ENCODE data around the gene ZNF735. TPM values are rescaled to one million over a fixed set of nuclear protein-coding genes. Genes with fewer than 3 reads are reported as not detected.
"Not testable (repeated sequence)": the region's sequence is repeated elsewhere in the genome, so short reads cannot be mapped to it uniquely, and the experiment has no call there.

ZNF735 gene
- polyA plus RNA-seq (ENCODE audit: insufficient read length in 3 of 3): not detected
- long read RNA-seq, donor 1: 0 reads
- long read RNA-seq, donor 2: 0 reads
- long read RNA-seq, donor 3: 0 reads
- long read RNA-seq, donor 4: 0 reads
- long read RNA-seq, donor 5: 0 reads
- long read RNA-seq, donor 6: 0 reads
- long read RNA-seq, donor 7: 0 reads
- long read RNA-seq, donor 8: 0 reads
- long read RNA-seq, donor 9: 0 reads
- long read RNA-seq, donor 10: 0 reads
- long read RNA-seq, donor 11: 0 reads
- long read RNA-seq, donor 12: 0 reads
- long read RNA-seq, donor 13: 0 reads
- long read RNA-seq, donor 14: 0 reads
- long read RNA-seq, donor 15: 0 reads
- long read RNA-seq, donor 16: 0 reads

DNA sequence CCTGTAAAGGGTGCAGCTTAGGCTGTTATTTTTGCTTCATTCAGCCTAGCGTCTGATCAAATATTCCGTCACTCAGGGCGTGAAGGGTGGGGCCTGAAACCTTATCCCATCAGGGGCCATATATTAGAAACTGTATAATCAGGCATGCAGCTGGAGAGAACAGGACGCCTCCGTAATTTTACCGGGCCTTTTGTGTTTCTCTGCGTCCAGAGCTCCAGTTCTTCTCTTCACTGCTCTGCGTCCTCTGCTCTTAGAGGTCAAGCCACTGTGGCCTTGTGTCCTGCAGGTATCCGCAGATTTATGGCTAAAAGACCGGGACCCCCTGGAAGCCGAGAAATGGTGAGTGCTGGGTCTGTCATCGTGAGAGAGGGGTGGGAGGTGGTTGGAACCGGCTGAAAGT lies at the start of gene ZNF735:
TSS of gene ZNF735 (plus strand) at position 301 of the 400 bp plus-strand sequence. CDS start at position 301, 0 bp downstream.
- DNase-seq (ENCODE audit: extremely low read depth in 1 of 11, low read depth in 9 of 11, low spot score in 4 of 11): no peak

DNA sequence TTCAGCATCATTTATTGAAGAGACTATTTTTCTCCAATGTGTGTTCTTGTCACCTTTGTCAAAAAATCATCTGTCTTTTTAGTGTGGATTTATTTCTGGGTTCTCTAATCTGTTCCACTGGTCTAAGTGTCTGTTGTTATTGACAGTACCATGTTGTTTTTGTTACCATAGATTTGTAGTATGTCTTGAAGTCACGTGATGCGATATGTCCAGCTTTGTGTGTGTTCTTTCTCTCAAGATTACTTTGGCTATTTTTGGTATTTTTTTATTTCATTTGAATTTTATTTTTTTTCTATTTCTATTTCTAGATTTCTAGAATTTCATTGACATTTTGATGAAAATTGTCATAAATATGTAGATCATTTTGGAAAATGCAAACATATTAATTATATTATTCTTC lies 36.0 kb upstream of the ZNF735 start:
- DNase-seq (ENCODE audit: extremely low read depth in 1 of 11, low read depth in 9 of 11, low spot score in 4 of 11): not testable (repeated sequence)

DNA sequence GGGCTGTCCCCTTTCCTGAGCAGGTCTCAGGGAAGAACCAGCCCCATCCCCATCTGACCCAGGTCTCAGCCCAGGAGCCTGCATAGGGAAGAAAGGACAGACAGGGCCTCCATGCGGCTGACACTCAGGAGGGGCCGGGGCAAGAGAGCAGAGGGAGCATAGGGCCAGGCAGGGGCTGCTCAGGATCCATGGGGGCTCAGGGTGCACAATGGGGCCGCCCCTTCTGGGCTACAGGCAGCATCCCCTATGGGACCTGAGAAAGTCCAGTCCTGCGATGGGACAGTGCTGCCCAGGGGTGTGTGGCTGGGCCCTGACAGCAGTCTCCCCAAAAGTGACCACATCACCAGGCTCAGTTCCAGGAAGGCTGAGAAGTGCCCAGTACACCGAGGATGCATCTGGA lies 32.7 kb upstream of the ZNF735 start:
- no peak for DNase-seq (ENCODE audit: extremely low read depth in 1 of 11, low read depth in 9 of 11, low spot score in 4 of 11)

DNA sequence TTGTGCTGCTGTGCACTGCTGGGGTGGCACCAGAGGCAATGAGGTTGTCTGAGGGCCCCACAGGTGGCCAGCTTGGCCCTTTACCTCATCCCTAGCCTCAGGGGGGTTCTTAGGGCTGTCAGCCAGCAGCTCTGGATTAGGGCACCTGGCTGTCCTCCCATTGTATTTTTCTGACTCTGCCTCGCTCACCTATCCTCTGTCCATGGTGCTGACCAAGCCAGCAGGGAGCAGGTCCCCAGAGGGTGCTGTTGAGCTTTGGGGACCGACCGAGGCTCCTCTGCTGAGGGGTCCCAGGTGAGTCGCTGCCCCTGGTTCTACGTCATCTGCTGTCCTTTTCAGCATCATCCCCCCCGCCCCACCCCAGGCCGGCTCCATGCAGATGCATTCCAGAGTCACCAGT lies 32.1 kb upstream of the ZNF735 start:
- no peak for DNase-seq (ENCODE audit: extremely low read depth in 1 of 11, low read depth in 9 of 11, low spot score in 4 of 11)

DNA sequence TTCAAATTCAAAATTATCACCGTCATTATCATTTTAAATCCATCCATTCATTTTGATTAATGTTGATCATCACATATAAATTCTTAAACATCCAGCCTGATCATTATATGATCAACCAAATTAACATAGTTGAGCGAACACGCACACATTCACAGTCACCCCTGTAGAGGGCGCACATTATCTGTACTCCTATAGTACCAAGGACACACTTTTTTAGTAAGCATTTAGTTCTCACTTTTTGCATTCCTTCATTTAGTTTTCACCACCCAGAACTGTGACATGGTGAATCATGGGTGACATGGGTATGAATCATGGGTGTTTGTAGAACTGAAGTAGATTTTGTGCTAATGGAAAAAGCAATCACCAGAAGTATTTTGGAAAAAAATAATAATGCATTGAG lies 26.0 kb upstream of the ZNF735 start:
- no peak for DNase-seq (ENCODE audit: extremely low read depth in 1 of 11, low read depth in 9 of 11, low spot score in 4 of 11)

DNA sequence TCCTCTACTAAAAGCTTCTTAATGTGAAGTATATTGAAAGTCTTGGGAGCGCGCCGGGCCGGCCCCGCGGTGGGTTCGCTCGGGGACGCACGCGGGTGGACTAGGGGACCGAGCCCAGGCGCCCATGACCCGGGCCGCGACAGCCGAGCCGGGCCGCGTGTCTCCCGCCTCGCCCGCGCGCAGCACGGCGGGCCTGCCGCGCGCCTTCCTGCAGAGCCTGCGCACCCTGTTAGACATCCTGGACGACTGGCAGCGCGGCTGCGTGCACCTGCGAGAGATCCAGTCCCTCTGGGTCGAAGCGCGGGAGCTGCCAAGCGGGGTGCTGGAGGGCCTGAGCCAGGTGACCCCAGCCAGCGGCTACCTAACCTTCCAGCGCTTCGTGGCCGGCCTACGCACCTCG lies 25.4 kb upstream of the ZNF735 start:
- DNase-seq (ENCODE audit: extremely low read depth in 1 of 11, low read depth in 9 of 11, low spot score in 4 of 11): no peak

DNA sequence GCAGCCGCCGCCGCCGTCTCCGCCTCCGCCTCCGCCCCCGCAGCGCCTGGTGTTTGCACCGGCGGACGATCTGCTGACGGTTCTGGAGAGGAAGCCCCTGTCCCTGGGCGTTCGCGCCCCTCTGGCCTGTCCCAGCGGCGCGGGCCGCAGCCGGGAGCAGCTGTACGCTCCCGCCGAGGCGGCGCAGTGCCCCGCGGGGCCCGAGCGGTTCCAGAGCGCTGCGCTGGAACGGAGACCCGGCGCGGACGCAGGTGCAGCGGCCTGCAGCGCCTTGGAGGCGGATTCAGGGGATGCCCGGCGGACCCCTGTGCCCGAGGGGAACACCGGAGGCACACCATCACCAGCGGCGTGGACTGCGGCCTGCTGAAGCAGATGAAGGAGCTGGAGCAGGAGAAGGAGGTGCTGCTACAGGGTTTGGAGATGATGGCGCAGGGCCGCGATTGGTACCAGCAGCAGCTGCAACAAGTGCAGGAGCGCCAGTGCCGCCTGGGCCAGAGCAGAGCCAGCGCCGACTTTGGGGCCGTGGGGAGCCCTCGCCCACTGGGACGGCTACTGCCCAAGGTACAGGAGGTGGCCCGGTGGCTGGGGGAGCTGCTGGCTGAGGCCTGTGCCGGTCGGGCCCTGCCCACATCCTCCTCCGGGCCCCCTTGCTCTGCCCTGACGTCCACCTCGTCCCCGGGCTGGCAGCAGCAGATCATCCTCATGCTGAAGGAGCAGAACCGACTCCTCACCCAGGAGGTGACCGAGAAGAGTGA lies 24.8 kb upstream of the ZNF735 start:
- no peak for DNase-seq (ENCODE audit: extremely low read depth in 1 of 11, low read depth in 9 of 11, low spot score in 4 of 11)

DNA sequence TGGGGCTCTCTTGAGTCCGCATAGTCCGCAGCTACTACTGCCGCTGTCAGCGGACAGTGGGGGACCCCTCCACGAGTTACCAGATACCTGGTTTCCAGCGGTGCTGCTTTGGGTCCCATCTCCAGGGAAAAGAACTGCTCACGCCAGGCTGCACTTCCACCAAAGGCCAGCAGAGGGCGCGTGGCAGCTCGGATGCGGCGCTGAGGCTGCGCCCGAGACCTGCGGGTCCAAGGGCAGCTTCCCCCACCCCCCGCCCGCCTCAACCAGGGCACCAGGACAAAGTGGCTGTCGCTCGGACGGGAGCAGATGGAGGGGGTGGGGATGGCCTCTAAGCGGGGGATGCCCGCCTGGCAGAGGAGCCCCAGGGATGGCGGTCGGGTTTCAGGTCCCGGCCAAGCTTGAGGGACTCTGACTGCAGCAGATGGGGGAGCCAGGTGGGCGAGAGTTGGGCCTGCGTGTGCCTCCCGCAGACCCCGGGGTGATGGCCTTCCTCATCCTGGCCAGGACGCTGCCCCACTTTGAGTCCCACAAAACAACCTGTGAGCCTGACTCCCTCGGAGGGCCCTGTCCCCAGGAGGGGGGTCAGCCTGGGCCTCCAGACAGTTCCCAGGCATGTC lies 23.8 kb upstream of the ZNF735 start:
- no peak for DNase-seq (ENCODE audit: extremely low read depth in 1 of 11, low read depth in 9 of 11, low spot score in 4 of 11)

DNA sequence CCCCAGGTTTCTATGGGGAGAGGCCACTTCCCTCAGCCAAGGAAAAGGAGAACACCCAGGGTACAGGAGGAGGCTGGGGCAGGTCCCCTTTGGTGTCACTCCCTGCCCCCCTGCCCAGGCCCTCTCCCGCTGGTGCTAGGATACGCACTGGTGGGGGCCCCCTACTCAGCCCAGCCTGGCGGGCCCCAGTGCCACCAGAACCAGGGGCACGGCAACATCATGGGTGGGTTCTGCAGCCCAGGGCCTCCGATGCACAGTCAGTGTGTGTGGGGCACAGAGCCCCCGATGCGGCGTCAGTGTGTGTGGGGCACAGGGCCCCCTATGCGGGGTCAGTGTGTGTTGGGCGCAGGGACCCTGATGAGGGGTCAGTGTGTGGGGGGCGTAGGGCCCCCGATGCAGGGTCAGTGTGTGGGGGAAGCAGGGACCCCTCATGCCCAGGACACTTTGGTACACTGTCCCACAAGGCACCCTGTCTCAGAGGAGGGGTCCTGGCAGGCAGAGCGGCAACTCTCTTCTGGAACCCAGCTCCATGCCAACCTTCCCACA lies 23.1 kb upstream of the ZNF735 start:
- DNase-seq (ENCODE audit: extremely low read depth in 1 of 11, low read depth in 9 of 11, low spot score in 4 of 11): no peak

DNA sequence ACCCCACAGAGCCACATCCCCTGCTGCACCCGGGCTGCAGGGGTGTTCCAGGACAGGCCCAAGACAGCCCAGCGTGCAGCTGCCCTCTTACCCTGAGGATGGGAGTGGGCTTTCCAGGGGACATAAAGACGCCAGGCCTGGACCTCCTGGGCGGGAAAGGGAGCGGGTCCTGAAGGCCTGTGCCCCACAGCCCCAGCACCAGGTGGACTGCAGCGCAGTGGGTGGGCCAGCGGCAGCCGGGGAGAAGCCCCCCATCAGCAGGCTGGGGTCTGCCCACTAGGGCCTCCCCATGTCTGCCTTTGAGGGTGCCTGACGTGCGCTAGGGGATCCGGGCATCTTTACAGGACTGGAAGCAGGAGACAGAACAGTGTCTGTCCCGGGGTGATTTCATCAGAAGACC lies 22.6 kb upstream of the ZNF735 start:
- no peak for DNase-seq (ENCODE audit: extremely low read depth in 1 of 11, low read depth in 9 of 11, low spot score in 4 of 11)

DNA sequence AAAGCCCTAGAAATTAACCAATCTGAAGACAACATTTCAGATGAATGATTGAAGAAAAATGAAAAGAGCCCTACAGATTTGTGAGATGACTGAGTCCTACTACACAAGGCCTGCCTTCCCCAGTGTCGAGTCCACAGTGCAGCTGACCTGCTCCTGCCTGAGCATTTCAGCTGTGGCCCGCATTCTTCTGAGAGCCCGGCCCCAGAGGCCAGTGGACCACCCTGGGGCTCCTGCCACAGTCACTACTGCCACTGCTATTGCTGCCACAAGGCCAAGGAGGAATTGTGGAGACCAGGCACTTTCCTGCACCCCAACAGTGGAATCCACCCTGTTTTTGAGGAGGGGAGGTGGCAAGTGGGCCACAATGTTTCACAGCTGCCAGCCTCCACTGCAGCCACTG lies 19.6 kb upstream of the ZNF735 start:
- DNase-seq (ENCODE audit: extremely low read depth in 1 of 11, low read depth in 9 of 11, low spot score in 4 of 11): no peak

DNA sequence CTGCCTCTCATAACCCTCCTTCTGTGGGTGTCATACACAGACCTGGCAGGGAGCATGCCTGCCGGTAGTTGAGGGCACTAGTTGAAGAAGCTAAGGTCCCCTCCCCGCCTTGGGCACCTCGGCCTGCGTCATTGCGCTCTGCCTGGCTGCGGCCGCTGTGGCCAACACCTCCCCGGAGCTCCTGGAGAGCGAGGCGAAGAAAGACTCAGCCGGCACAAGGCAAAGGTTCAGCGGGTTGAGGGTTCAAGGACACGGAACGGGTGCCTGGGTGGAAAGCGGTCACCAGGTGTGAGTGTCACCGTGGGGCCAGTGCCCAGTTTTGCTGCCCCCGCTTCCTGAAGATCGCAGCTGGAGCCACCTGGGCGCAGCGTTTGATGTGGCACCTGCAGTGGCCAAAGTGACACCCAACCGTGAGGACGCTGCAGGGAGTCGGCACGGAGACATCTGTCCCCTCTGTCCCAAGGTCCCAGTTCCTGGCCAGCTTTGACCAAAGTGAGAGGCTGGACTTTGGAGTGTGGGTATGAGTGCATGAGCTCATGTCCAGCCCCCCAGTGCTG lies 14.8 kb upstream of the ZNF735 start:
- no peak for DNase-seq (ENCODE audit: extremely low read depth in 1 of 11, low read depth in 9 of 11, low spot score in 4 of 11)

DNA sequence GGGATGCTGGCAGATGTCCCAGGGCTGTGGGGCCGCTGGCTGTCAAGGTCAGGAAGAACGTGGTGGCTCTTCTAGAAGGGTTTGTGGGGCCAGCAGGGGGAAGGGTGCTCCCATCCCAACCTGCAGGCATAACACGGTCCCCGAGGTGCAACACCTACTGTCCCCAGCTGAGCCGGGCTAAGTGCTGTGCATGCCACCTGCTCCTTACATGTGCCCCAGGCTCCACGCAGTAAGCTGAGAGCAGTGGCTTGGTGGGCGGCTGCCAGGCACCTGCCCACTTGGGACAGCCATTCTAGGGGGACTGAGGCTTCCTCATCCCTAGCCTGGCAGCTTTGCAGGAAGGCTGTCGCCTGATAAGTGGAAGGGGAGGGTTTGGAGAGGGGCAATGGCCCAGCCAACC lies 14.2 kb upstream of the ZNF735 start:
- DNase-seq (ENCODE audit: extremely low read depth in 1 of 11, low read depth in 9 of 11, low spot score in 4 of 11): no peak

DNA sequence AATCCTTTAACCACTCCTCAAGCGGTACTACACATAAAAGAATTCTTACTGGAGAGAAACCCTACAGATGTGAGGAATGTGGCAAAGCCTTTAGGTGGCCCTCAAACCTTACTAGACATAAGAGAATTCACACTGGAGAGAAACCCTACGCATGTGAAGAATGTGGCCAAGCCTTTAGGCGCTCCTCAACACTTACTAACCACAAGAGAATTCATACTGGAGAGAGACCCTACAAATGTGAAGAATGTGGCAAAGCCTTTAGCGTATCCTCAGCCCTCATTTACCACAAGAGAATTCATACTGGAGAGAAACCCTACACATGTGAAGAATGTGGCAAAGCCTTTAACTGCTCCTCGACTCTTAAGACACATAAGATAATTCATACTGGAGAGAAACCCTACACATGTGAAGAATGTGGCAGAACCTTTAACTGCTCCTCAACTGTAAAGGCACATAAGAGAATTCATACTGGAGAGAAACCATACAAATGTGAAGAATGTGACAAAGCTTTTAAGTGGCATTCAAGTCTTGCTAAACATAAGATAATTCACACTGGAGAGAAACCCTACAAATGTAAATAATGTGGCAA lies 12.8 kb downstream of the ZNF735 start:
- not testable (repeated sequence) for DNase-seq (ENCODE audit: extremely low read depth in 1 of 11, low read depth in 9 of 11, low spot score in 4 of 11)

DNA sequence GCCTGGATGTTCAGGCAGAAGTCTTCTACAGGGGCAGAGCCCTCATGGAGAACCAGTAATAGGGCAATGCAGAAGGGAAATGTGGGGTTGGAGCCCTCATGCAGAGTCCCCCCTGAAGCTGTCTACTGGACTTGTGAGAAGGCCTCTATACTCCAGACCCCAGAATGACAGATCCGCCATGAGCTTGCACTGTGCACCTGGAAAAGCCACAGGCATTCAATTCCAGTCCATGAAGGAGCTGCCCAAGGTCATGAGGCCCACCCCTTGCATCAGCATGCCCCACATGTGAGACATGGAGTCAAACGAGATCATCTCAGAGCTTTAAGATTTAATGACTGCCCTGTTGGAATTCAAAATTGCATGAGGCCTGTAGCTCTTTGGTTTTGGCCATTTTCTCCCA lies 16.4 kb downstream of the ZNF735 start:
- no peak for DNase-seq (ENCODE audit: extremely low read depth in 1 of 11, low read depth in 9 of 11, low spot score in 4 of 11)

DNA sequence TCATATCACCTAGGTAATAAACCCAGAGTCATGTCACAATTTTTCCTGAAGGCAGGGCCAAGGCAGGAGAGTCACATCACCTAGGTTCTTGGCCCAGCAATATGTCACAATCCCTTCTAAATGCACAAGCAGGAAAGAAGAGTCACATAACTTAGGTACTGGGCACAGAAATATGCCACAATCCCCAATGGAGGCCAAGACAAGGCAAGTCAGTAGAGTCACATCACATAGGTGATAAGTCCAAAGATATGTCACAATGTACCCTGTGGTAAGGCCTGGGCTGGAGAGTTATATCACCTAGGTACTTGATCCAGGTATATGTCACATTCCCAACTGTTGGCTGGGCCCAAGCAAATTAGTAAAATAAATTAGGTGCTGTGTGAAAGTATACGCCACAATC lies 21.2 kb downstream of the ZNF735 start, which contains the start of gene ZNF679:
TSS of gene ZNF679 (plus strand) at position 301 of the 400 bp plus-strand sequence. CDS start 20,644 bp downstream, outside the sequence.
- DNase-seq (ENCODE audit: extremely low read depth in 1 of 11, low read depth in 9 of 11, low spot score in 4 of 11): not testable (repeated sequence)

DNA sequence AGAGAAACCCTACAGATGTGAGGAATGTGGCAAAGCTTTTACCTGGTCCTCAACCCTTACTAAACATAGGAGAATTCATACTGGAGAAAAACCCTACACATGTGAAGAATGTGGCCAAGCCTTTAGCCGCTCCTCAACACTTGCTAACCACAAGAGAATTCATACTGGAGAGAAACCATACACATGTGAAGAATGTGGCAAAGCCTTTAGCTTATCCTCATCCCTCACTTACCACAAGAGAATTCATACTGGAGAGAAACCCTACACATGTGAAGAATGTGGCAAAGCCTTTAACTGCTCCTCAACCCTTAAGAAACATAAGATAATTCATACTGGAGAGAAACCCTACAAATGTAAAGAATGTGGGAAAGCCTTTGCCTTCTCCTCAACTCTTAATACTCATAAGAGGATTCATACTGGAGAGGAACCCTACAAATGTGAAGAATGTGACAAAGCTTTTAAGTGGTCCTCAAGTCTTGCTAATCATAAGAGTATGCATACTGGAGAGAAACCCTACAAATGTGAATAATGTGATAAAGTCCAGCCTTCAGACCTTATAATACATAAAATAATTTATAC lies 59.4 kb downstream of the ZNF735 start:
- no peak for DNase-seq (ENCODE audit: extremely low read depth in 1 of 11, low read depth in 9 of 11, low spot score in 4 of 11)
